Peyer's patch (tissue), 4 donors: ENCODE results near the gene ZNF420.
"Not testable (repeated sequence)": the region's sequence is repeated elsewhere in the genome, so short reads cannot be mapped to it uniquely, and the experiment has no call there.

Experiments used
- CTCF ChIP-seq, 6 experiments: fragments of 450-650 bp in 4 of 6; fragments of 200-600 bp in 2 of 6; sonication (generic) in 1 of 6; IDR thresholded peaks; one replicate each; pipeline ENCODE4 v1.5.1; 2017 to 2019; ENCODE audit warnings: antibody characterized with exemption in 6 of 6, mild to moderate bottlenecking in 3 of 6, moderate library complexity in 1 of 6
- POLR2A ChIP-seq, 2 donors: fragments of 450-650 bp; IDR thresholded peaks; one replicate each; pipeline ENCODE4 v1.5.1; 2017; ENCODE audit warnings: antibody characterized with exemption in 2 of 2, mild to moderate bottlenecking in 2 of 2, moderate library complexity in 2 of 2

DNA sequence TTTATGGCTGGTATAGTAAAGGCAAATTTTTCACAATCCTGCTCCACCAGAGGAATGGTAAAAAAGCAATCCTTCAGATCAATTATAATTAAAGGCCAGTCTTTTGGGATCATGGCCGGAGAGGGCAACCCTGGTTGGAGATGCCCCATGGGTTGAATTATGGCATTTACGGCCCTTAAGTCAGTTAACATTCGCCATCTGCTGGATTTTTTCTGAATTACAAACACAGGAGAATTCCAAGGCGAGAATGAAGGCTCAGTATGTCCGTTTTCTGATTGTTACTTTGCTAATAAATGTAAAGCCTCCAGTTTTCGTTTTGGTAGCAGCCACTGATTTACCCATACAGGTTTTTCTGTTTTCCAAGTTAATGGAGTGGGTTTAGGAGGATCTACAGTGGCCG, 33.5 kb downstream of the ZNF420 start:
- TF ChIP-seq CTCF (IDR thresholded peaks at IDR 0.05) = peak in 1 of 6 experiments; percentile 5
- TF ChIP-seq POLR2A (IDR thresholded peaks at IDR 0.05) = not testable (repeated sequence)
